CD4-positive, alpha-beta T cell treated with Interferon alpha-2 for 1 hour (primary cell): ENCODE measurements around the gene PLCB4.
"Not testable (repeated sequence)": the region's sequence is repeated elsewhere in the genome, so short reads cannot be mapped to it uniquely, and the experiment has no call there.

ENCODE experiments used
- DNase-seq, 2 donors: peaks; one replicate each; pipeline ENCODE4 v3.0.0-alpha.2; 2020 to 2022

The PLCB4 gene

DNA sequence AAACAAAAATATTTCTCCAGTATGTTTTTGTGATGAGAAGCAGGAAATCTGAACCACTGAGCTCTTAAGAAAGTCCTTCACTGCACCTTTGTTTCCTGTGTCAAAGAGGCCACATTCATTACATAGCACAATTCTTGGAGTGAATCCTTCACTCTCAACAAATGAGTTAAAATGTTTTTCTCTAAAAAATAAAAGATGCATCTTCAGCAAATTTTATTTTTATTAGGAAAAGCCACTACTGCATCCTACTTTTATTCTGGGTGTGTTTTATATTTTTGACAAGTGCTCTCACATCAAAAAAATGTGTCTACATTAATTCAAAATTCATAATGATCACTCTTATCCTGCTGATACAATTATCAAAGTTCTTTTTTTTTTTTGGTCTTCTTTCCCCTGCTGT, 76.3 kb downstream of the PLCB4 start:
- DNase-seq, result no peak

DNA sequence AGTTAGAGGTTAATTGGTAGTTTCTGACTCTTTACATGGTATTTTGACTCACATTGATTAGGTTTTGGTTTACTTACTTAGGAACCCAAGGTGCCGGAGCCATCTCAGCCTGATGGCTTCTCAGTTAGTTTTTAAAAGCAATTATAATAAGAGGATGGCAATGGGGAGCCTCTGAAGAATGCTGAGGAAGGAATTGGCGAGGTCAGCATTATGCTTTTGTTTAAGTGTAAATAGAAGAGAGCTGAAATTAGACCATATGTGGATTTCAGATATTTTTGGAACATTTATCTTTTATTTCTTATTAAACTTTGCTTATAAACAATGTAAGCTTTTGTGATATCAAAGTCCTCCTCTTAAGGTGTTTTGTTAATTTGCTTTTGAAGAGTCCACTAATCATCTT, 77.8 kb downstream of the PLCB4 start:
- no peak for DNase-seq

DNA sequence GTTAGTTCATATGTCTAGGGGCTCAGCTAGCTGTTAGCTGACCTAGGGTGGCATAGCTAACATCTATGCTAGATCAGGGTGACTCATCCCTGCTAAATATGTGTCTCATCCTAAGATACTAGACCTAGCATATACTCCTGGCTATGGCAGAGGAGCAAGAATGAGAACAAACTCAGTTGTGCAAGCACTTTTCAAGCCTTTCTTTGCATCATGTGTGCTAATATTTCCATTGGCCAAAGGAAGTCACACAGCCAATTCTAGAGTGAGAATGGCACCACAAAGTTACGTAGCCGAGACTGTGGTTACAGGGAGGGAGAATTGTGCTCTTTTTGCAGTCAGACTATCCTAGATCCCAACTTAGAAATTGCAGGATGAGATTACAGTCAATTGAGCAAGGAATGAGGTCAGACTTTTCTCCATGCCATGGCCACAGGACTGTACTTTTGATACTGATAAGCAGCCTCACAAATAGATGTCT, 78.7 kb downstream of the PLCB4 start:
- no peak for DNase-seq

GRCh38 chr20:9148291-9148690, 79.4 kb downstream of the PLCB4 start:
- no peak for DNase-seq

DNA sequence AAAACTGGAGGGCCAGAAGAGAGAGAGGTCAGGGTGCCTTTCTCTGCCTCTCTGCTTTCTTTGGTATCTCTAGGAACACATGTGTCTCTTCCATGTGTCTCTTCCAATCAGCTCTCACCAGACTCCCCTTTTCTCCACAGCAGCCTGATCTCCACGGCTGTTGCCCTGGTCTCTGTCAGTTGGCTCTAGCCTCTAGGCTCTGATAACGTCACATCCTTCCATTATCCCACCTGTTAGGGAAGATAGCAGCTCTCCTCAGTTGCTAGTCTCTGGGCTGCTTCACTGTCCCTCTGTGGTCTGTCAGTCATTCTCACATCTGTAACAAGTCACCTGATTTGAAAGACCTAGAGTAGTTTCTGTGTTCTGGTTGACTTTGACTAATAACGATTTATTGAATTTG, 80.2 kb downstream of the PLCB4 start:
- DNase-seq, result no peak

DNA sequence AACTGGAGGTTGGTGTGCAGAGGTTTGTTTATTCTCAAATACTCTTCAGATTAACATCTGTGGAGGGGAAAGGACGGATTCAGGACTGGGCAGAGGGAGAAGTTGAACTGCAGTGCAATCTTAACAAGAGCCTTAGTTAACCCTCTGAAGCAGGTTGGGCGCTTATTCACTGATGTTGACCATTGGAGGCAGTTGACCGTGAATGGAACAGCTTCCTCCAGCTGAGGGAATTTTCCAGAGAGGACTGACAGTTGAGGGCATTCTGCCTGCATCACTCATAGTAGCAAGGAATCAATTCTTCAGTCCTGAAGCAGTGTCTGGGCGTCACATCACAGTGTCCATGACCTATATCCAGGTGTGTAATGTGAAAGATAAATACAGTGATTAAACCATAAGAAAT, 80.9 kb downstream of the PLCB4 start:
- no peak for DNase-seq

DNA sequence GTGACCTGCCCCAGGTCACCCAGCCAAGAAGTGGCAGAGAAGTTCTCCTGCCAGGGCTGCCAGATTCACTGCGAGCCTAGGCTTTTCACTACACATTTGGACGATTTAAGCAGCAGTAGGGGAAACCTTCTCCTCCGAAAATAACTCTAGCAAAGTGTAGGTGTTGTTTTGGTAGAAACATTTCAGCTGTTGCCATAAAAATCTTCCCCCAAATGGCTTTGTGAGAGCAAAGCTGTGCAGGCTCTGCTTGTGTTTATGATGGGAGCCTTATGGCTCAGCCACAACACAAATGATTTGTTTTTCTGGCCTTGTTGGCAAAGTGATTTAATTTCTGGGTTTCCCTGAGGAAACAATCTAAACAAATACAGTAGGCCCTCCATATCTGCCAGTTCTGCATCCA, 81.8 kb downstream of the PLCB4 start:
- DNase-seq, result no peak

GRCh38 chr20:9152139-9152538, 83.3 kb downstream of the PLCB4 start:
- not testable (repeated sequence) for DNase-seq

DNA sequence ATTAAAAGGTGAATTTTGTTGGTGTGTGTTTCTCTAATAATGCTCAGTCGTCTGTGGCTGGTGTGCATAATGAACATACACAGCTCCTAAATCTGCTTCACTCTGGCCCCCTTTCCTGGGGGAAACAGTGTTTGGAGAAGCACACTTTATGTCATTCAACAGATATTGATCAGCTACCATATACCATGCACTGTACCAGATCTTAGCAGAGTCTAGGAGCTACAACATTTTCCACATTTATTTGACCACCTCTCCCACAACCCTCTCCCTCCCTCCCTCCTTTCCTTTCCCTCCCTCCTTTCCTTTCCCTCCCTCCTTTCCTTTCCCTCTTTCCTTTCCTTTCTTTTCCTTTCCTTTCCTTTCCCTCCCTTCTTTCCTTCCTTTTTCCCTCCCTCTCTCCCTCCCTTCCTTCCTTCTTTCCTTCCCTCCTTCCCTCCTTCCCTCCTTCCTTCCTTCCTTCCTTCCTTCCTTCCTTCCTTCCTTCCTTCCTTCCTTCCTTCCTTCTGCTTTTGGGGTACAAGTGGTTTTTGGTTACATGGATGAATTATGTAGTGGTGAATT, 85.7 kb downstream of the PLCB4 start:
- DNase-seq, result no peak

DNA sequence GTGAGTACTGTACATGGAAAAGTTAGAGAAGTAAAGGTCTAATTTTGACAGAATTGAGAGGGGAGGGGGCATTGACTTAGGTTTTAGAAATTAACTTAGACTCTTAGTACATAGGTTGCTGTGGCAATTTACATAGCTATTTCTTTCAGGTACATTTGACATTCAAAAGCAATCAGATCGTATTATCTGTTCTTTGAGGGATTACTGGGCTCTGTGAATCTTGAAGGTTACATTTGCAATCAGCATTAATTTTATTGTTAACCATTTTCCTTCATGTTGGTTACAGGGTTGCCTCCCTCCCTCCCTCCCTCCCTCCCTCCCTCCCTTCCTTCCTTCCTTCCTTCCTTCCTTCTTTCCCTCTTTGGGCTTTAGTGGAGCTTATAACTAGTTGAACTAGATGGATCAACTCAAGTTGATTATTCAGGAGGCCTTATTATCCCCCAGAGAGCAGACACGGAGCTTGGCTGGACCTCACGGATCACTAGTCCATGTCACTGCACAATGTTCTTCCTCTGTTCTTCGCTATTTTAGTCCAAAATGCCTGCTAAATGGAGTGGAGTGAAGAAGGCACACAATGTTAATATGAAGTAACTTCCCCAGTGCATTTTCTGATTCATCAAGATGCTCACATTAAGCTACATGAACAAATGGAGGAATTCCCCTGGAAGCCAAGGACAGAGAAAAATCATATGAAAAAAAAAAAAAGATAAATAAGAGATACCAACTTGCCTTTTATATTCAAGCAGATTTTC, 87.8 kb downstream of the PLCB4 start:
- DNase-seq, result no peak

- DNase-seq, result no peak
Measured at GRCh38 chr20:9160331-9160730, 91.4 kb downstream of the PLCB4 start.

GRCh38 chr20:9160757-9161156, 91.9 kb downstream of the PLCB4 start:
- DNase-seq, result no peak

GRCh38 chr20:9161311-9161710, 92.4 kb downstream of the PLCB4 start:
- no peak for DNase-seq

DNA sequence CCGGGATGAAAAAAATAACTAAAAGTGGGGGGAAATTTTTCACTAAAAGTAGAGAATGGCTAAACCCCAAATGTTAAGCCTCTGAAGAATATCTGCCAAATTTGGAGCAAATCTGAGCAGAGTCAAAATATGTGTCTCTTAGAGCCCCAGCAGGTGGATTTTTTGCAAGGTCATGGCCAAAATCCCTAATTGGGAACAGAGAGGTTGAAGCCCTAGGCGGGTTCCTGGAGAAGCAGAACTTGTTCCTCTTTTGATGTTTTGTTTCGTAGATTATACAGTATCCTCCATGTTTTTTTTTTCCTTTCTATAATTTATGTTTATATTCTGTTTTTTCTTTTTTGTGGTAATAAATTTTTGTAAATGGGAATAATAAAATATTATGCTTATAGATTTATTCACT, 94.4 kb downstream of the PLCB4 start:
- no peak for DNase-seq

GRCh38 chr20:9163995-9164394, 95.1 kb downstream of the PLCB4 start:
- DNase-seq, result no peak

DNA sequence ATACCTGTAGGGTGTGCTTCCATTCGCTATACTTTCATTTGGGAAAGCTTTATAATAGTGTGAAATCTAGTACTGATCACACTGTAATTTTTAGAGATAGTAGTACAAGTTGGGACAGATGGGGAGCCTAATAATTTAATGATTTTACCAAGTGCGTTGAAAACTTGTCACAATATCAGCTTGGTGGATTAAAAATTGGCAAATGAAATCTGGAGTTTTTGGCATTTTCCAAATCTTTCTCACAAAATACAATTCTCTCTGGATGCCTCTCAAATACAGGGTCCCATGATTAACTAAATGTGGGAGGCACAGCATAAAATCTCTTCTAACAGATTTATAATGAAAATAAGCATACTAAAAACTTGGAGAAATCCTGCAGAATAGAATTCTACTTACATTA, 96.4 kb downstream of the PLCB4 start:
- no peak for DNase-seq

DNA sequence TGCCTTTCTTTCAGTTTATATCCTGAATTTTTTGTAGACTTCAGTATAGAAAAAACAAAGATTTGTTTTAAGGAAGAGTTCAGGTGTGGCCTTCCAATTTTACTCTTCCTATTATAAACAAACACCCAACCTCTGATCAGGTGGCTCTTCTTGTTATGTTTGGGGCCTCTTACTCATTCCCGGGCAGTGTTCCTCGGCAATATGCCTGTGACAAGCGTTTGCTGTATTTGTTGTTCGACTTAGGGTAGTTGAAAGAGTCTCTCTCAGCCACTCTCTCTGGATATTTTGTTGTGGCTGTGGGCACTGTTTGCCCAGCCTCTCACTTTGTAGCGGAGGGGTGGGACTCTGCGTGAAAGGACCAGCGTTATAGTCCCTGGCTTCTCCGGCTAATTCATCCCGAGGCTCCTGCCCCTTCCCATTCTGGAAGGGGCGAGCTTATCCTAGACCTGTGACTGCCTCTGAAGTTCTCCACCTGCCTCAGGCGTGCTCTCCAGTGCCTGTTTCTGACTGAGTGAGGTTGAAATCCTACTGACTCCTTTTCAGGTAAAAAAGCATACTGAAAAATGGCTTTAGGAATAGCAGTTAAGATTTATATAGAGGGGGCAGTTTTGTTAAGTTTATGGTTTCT, 97.4 kb downstream of the PLCB4 start:
- DNase-seq, result no peak

DNA sequence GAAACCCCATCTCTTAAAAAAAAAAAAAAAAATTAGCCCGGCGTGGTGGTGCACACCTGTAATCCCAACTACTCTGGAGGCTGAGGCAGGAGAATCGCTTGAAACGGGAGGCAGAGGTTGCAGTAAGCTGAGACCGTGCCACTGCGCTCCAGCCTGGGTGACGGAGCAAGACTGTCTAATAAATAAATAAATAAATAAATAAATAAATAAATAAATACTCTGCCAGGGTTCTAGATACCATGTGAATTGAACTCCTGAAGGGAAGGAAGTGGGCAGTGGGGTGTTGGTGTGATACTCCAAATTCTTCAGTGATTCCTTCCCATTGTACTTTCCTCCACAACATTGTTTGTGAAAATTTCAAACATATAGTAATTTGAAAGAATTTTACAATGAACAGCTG, 100.5 kb downstream of the PLCB4 start:
- no peak for DNase-seq

- no peak for DNase-seq
Measured at GRCh38 chr20:9172851-9173250, 104.0 kb downstream of the PLCB4 start.

DNA sequence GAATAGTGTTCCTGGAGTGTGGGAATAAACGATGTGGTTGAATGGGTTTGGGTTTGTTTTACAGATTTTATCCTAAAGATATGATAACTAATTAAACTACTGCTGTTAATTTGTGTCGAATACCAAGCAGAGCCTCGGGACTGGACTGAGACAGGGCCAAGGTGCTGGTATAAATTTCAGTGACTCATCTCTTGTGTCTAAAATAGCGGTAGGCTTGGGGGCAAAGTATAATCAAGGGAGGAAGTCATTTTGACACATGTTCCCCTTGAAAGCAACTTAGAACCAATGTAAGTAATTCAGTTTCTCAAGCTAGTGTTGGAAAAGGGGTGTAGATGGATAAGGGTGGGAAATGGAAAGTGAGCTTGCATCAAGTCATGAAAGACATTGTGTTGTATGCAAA, 108.4 kb downstream of the PLCB4 start:
- no peak for DNase-seq

GRCh38 chr20:9179193-9179802, 110.4 kb downstream of the PLCB4 start:
- DNase-seq, result no peak

DNA sequence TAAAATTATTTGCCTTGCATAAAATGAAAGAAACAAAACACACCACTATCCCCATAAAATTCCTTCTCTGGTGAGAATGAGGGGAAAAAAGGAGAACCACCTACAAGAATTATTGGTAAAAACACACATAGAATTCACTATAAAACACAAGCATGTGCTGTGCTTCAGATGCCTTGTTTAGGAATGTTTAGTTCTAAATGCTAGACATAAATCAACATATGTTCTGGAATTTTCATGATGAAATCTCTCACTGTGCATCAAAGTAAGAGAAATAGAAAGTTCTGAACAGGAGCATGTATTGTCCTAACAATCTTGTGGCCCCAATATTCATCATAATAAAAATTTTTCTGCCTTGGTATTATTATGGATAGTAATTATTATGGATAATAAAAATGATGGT, 111.0 kb downstream of the PLCB4 start:
- DNase-seq, result no peak

DNA sequence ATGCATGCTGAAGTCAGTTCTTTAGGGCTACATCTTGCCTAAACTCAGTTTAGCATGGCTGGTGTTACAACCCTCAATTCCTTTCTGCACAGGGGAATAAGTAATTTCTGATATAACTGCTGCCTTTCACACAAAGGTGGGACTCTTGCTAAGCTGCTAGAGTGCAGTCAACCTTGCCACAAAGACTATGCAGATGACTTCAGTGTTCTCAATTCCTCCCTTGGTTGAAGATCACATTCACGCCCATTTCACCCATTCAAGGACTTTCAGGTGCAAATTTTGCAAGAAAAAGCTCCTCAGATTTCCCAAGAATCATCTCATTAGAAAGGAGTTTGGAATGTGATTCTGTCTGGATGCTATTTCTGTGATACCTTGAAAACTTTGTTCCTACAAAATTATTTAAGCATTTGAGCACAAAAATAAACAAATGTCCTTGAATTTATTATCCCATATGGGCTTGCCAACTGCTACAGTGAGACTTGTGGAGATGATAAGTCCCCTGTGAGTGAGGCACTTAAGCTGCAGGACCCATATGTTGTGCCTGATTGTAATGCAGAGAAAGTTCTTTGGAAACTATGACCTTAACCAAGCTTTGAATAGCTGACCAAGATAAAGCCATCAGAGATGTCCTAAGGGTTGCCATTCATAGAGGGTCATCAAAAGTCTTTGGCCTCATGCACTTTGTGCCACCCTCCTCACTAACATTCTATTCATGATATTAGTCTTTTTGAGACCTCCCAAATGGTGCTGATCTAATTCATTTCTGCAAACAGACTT, 111.8 kb downstream of the PLCB4 start:
- DNase-seq, result no peak
